IMR-90 (cell line): ENCODE data around the gene GRM5. TPM values are rescaled to one million over a fixed set of nuclear protein-coding genes. Genes with fewer than 3 reads are reported as not detected.

Experiments
- ATAC-seq: fragments of 200-7000 bp; cut with Tn5 transposase; 2 replicates; pipeline ENCODE4 v1.9.1; 2020; ENCODE audit warnings: low read depth, mild to moderate bottlenecking, moderate library complexity
- BruUV-seq: library from RNA; stranded (reverse); fragments of 400-500 nt; replicated peaks from 2 replicates; lab custom pipeline; 2021; lab: Mats Ljungman, UMichigan
- CTCF ChIA-PET: fragments of 300-600 bp; formaldehyde crosslinking; extraction: SDS; loops from one replicate; lab custom pipeline; 2021; ENCODE audit warnings: antibody characterized with exemption; lab: Yijun Ruan, JAX
- POLR2A ChIA-PET: fragments of 300-600 bp; sonication (Branson Sonifier 250); formaldehyde crosslinking; loops from one replicate; lab custom pipeline; 2022; ENCODE audit warnings: antibody characterized with exemption; ENCODE audit not compliant: unreplicated experiment; lab: Charles Lee
- DNase-seq: peaks from one replicate; pipeline ENCODE4 v3.0.0; 2013
- H2AFZ ChIP-seq: replicated peaks from 2 replicates; pipeline ENCODE3; 2013; ENCODE audit warnings: low read length, mild to moderate bottlenecking; ENCODE audit not compliant: poor library complexity
- H2AK5ac ChIP-seq: 2 replicates; pipeline ENCODE4 v1.6.1; 2013; ENCODE audit warnings: low read depth, low read length, inconsistent platforms
- H2AK9ac ChIP-seq: replicated peaks from 2 replicates; pipeline ENCODE3; 2013; ENCODE audit warnings: mild to moderate bottlenecking, low read depth, low read length, moderate library complexity; ENCODE audit not compliant: poor library complexity
- H2BK120ac ChIP-seq: 2 replicates; pipeline ENCODE4 v1.6.1; 2013; ENCODE audit warnings: low read depth, low read length, inconsistent platforms
- H2BK15ac ChIP-seq: 3 replicates; pipeline ENCODE4 v1.6.1; 2013; ENCODE audit warnings: low read depth, low read length, inconsistent platforms
- H2BK20ac ChIP-seq: 2 replicates; pipeline ENCODE4 v1.6.1; 2013; ENCODE audit warnings: low read depth, mild to moderate bottlenecking, inconsistent platforms, low read length, moderate library complexity
- H2BK5ac ChIP-seq: 2 replicates; pipeline ENCODE4 v1.6.1; 2013; ENCODE audit warnings: mild to moderate bottlenecking, low read depth, low read length, inconsistent platforms; ENCODE audit not compliant: poor library complexity, severe bottlenecking
- H3K14ac ChIP-seq: replicated peaks from 2 replicates; pipeline ENCODE4 v1.6.1; 2013; ENCODE audit warnings: low read depth, low read length, inconsistent platforms
- H3K18ac ChIP-seq: 2 replicates; pipeline ENCODE4 v1.6.1; 2013; ENCODE audit warnings: low read depth, low read length, control low read depth
- H3K23ac ChIP-seq: 2 replicates; pipeline ENCODE4 v1.6.1; 2013; ENCODE audit warnings: low read depth, low read length, inconsistent platforms
- H3K27ac ChIP-seq: 2 replicates; pipeline ENCODE4 v1.5.1; 2013; ENCODE audit warnings: mild to moderate bottlenecking, control low read depth, low read length; ENCODE audit not compliant: insufficient read depth
- H3K27me3 ChIP-seq: 2 replicates; pipeline ENCODE4 v1.6.1; 2013; ENCODE audit warnings: low read length; ENCODE audit not compliant: control insufficient read depth, insufficient read depth
- H3K36me3 ChIP-seq: 2 replicates; pipeline ENCODE4 v1.6.1; 2013; ENCODE audit warnings: low read length, mixed read lengths; ENCODE audit not compliant: control insufficient read depth, insufficient read depth
- H3K4ac ChIP-seq: 2 replicates; pipeline ENCODE4 v1.6.1; 2013; ENCODE audit warnings: low read depth, low read length, inconsistent platforms
- H3K4me1 ChIP-seq: 2 replicates; pipeline ENCODE4 v1.6.1; 2013; ENCODE audit warnings: low read length, mixed read lengths; ENCODE audit not compliant: control insufficient read depth, insufficient read depth
- H3K4me2 ChIP-seq: 2 replicates; pipeline ENCODE4 v1.6.1; 2013; ENCODE audit warnings: low read depth, mild to moderate bottlenecking, control low read depth, low read length, moderate library complexity
- H3K4me3 ChIP-seq: 2 replicates; pipeline ENCODE4 v1.5.1; 2013; ENCODE audit warnings: low read depth, mild to moderate bottlenecking, control low read depth, low read length, moderate library complexity; ENCODE audit not compliant: insufficient read depth
- H3K56ac ChIP-seq: 2 replicates; pipeline ENCODE4 v1.6.1; 2013; ENCODE audit warnings: low read length, inconsistent platforms; ENCODE audit not compliant: insufficient read depth; ENCODE audit errors: extremely low read depth
- H3K79me1 ChIP-seq, 2 experiments: 2 replicates each; pipeline ENCODE4 v1.6.1; 2013; ENCODE audit warnings: low read length in 2 of 2, inconsistent platforms in 1 of 2, low read depth in 1 of 2
- H3K9ac ChIP-seq: 2 replicates; pipeline ENCODE4 v1.6.1; 2013; ENCODE audit warnings: low read depth, low read length, control low read depth
- H3K9me1 ChIP-seq: 2 replicates; pipeline ENCODE4 v1.6.1; 2013; ENCODE audit warnings: low read length, inconsistent platforms; ENCODE audit not compliant: insufficient read depth
- H3K9me3 ChIP-seq: 2 replicates; pipeline ENCODE4 v1.6.1; 2013; ENCODE audit warnings: low read length; ENCODE audit not compliant: control insufficient read depth, insufficient read depth
- H4K20me1 ChIP-seq: 2 replicates; pipeline ENCODE4 v1.6.1; 2013; ENCODE audit warnings: low read length, inconsistent platforms; ENCODE audit not compliant: insufficient read depth
- H4K5ac ChIP-seq: 2 replicates; pipeline ENCODE4 v1.6.1; 2013; ENCODE audit warnings: mild to moderate bottlenecking, low read depth, low read length, control low read depth
- H4K8ac ChIP-seq, 2 experiments: 2 replicates each; pipeline ENCODE4 v1.6.1; 2013; ENCODE audit warnings: low read depth in 2 of 2, low read length in 2 of 2, control low read depth in 1 of 2, inconsistent platforms in 1 of 2
- H4K91ac ChIP-seq: 2 replicates; pipeline ENCODE4 v1.6.1; 2013; ENCODE audit warnings: low read depth, low read length, inconsistent platforms; ENCODE audit not compliant: insufficient read depth
- BHLHE40 ChIP-seq: fragments of 150-350 bp; IDR thresholded peaks from 2 replicates; pipeline ENCODE4 v1.6.1; 2016; ENCODE audit warnings: mild to moderate bottlenecking, low read depth, low read length
- CEBPB ChIP-seq: IDR thresholded peaks from 2 replicates; pipeline ENCODE4 v1.6.1; 2012; ENCODE audit warnings: low read depth, low read length, improper control_type of control experiment
- CHD1 ChIP-seq: IDR thresholded peaks from 2 replicates; pipeline ENCODE4 v1.6.1; 2012; ENCODE audit warnings: low read depth, low read length, improper control_type of control experiment
- CTCF ChIP-seq: conservative IDR thresholded peaks from 2 replicates; pipeline ENCODE4 v1.5.1; 2012; ENCODE audit warnings: mild to moderate bottlenecking, low read depth, low read length, improper control_type of control experiment
- MAFK ChIP-seq: IDR thresholded peaks from 2 replicates; pipeline ENCODE4 v1.6.1; 2012; ENCODE audit warnings: low read depth, low read length, improper control_type of control experiment
- MAZ ChIP-seq: IDR thresholded peaks from 2 replicates; pipeline ENCODE4 v1.6.1; 2012; ENCODE audit warnings: low read depth, mild to moderate bottlenecking, low read length, improper control_type of control experiment, moderate library complexity, borderline replicate concordance
- NFE2L2 ChIP-seq: fragments of 150-350 bp; IDR thresholded peaks from 2 replicates; pipeline ENCODE4 v1.6.1; 2016; ENCODE audit warnings: low read depth, mild to moderate bottlenecking, low read length
- POLR2A ChIP-seq: IDR thresholded peaks from 2 replicates; pipeline ENCODE4 v1.6.1; 2012; ENCODE audit warnings: mild to moderate bottlenecking, low read depth, low read length
- RAD21 ChIP-seq: IDR thresholded peaks from 2 replicates; pipeline ENCODE4 v1.6.1; 2012; ENCODE audit warnings: low read length, improper control_type of control experiment
- RCOR1 ChIP-seq: IDR thresholded peaks from 2 replicates; pipeline ENCODE4 v1.6.1; 2012; ENCODE audit warnings: mild to moderate bottlenecking, low read length, improper control_type of control experiment; ENCODE audit not compliant: insufficient replicate concordance
- SMC3 ChIP-seq: fragments of 150-350 bp; IDR thresholded peaks from 2 replicates; pipeline ENCODE4 v1.6.1; 2016; ENCODE audit warnings: low read depth, mild to moderate bottlenecking, antibody characterized with exemption, low read length, moderate library complexity
- USF2 ChIP-seq: fragments of 150-350 bp; IDR thresholded peaks from 2 replicates; pipeline ENCODE4 v1.6.1; 2017; ENCODE audit warnings: mild to moderate bottlenecking, antibody characterized with exemption, low read length, low read depth
- WGBS, 2 experiments: methylation state at CpG; one replicate each; pipeline versions ENCODE4 v1.1.5 to v1.1.7; 2013; ENCODE audit warnings: missing lambda C conversion rate in 2 of 2; ENCODE audit not compliant: insufficient read length in 1 of 2; ENCODE audit errors: extremely low coverage in 2 of 2; 5-methylcytosine and 5-hydroxymethylcytosine counted together
- dilution Hi-C: fragments of 300-500 bp; cut with HindIII; formaldehyde crosslinking; loops from one replicate; pipeline ENCODE4 v1.14.3; 2018; ENCODE audit warnings: low sequenced_read_pairs; ENCODE audit not compliant: unreplicated experiment
- in situ Hi-C: fragments of 300-500 bp; cut with MboI; formaldehyde crosslinking; loops from 3 replicates; pipeline ENCODE4 v1.14.3; 2019; ENCODE audit warnings: low sequenced_read_pairs, inconsistent platforms, mixed read lengths
- intact Hi-C: fragments of 100-400 bp; cut with micrococcal nuclease; formaldehyde crosslinking; loops from 2 replicates; pipeline ENCODE4 v1.10.0; 2022
- polyA plus RNA-seq, 3 experiments: library from polyadenylated mRNA; depleted of rRNA; stranded (reverse); fragments of >200 nt; gene quantifications; 2 replicates each; pipeline ENCODE4 v1.2.3, GENCODE V29; 2012; ENCODE audit warnings: low replicate concordance in 1 of 3
- total RNA-seq: library from RNA; depleted of rRNA; stranded (reverse); fragments of >200 nt; gene quantifications from 2 replicates; pipeline ENCODE4 v1.2.3, GENCODE V29; 2012

The GRM5 gene
- total and polyA plus RNA-seq, 2 of the 4 experiments (the other 2 are of a cell fraction): under 0.01 TPM

- dilution Hi-C loops: no loop called here
- POLR2A ChIA-PET: interaction anchor here (0.5 kb wide), 1 partner anchor 326 kb away, joined by 3 read pairs; no protein-coding TSS in a partner anchor
- no peak overlapping the region for H2BK20ac ChIP-seq
- intact Hi-C loops: no loop called here
- no CpG with 5 or more reads among the region's 1 CpG for WGBS, 2 experiments
- H3K36me3 ChIP-seq: no peaks in the 10 kb centered on the region
- ATAC-seq (no peak), DNase-seq (no peak)
- no TSS peak for BruUV-seq
- no peak overlapping the region for H2BK15ac ChIP-seq
- no peak overlapping the region for H4K91ac ChIP-seq
- H2BK5ac ChIP-seq: no peak overlapping the region
- no peak overlapping the region for H2AFZ ChIP-seq
- CTCF ChIA-PET: no interaction called here
- H3K4me3 ChIP-seq: no peak overlapping the region
- no peak overlapping the region for H2AK9ac ChIP-seq
- no peak overlapping the region for H3K27ac ChIP-seq
- no peak overlapping the region for H3K56ac ChIP-seq
- no peaks in the 10 kb centered on the region for H3K9me1 ChIP-seq
- H3K4ac ChIP-seq: no peak overlapping the region
- no peak overlapping the region for H3K14ac ChIP-seq
- H4K8ac ChIP-seq: no peak overlapping the region
- no peak overlapping the region for H3K4me2 ChIP-seq
- no peak overlapping the region for H2BK120ac ChIP-seq
- H4K5ac ChIP-seq: no peak overlapping the region
- no peak overlapping the region for H2AK5ac ChIP-seq
- H3K9ac ChIP-seq: no peak overlapping the region
- no peaks in the 10 kb centered on the region for H3K79me1 ChIP-seq
- H3K4me1 ChIP-seq: no peaks in the 10 kb centered on the region
- no peak overlapping the region for H3K18ac ChIP-seq
- TF ChIP-seq MAFK (no peak), SMC3 (no peak), CTCF (no peak), CHD1 (no peak), MAZ (no peak), NFE2L2 (no peak), USF2 (no peak), BHLHE40 (no peak), RAD21 (no peak), RCOR1 (no peak), POLR2A (no peak), CEBPB (no peak)
- H3K27me3 ChIP-seq: no peaks in the 10 kb centered on the region
- H4K20me1 ChIP-seq: no peaks in the 10 kb centered on the region
- in situ Hi-C loops: no loop called here
- no peaks in the 10 kb centered on the region for H3K9me3 ChIP-seq
- no peak overlapping the region for H3K23ac ChIP-seq
These were observed 448.6 kb downstream of the GRM5 start for GRCh38 chr11:88617226-88617625.
